B cell (primary cell): ENCODE data around the gene ZFP57. TPM values are rescaled to one million over a fixed set of nuclear protein-coding genes. Genes with fewer than 3 reads are reported as not detected.

Source experiments
- ATAC-seq: fragments of 200-7000 bp; cut with Tn5 transposase; one replicate; pipeline ENCODE4 v1.10.0; 2021; ENCODE audit warnings: low read depth, mild to moderate bottlenecking, moderate number of reproducible peaks, moderate library complexity
- CTCF ChIA-PET: fragments of 350-600 bp; sonication (Branson Sonifier 250); formaldehyde crosslinking; loops from one replicate; lab custom pipeline; 2021; ENCODE audit warnings: antibody characterized with exemption, inconsistent platforms; lab: Charles Lee
- POLR2A ChIA-PET: fragments of 350-600 bp; sonication (Branson Sonifier 250); formaldehyde crosslinking; loops from one replicate; lab custom pipeline; 2021; ENCODE audit warnings: antibody characterized with exemption; lab: Charles Lee
- DNase-seq: peaks from one replicate; pipeline ENCODE4 v3.0.0; 2013
- H2AFZ ChIP-seq: 2 replicates; pipeline ENCODE4 v1.6.1; 2012; ENCODE audit warnings: mild to moderate bottlenecking, low read depth, low read length; ENCODE audit not compliant: insufficient read depth, poor library complexity, severe bottlenecking
- H3K27ac ChIP-seq, 2 donors: 1 replicate in 1 of 2; 2 replicates in 1 of 2; pipeline ENCODE4 v1.5.1; 2012 to 2013; ENCODE audit warnings: low read length in 2 of 2, mild to moderate bottlenecking in 2 of 2, moderate library complexity in 1 of 2
- H3K27me3 ChIP-seq, 4 experiments: fragments of 200-600 bp in 1 of 4; sonication (generic) in 1 of 4; replicated peaks in 1 of 4; 1 replicate in 2 of 4; 2 replicates in 2 of 4; pipeline versions ENCODE4 v1.6.1 to v1.7.0; 2013 to 2016; ENCODE audit warnings: low read length in 3 of 4, mild to moderate bottlenecking in 2 of 4, mixed read lengths in 1 of 4, moderate library complexity in 1 of 4; ENCODE audit not compliant: insufficient read depth in 4 of 4, control insufficient read depth in 3 of 4; ENCODE audit errors: control extremely low read depth in 1 of 4
- H3K36me3 ChIP-seq, 2 experiments: replicated peaks in 1 of 2; 1 replicate in 1 of 2; 2 replicates in 1 of 2; pipeline versions ENCODE4 v1.6.1 to v1.7.1; 2013; ENCODE audit warnings: low read length in 1 of 2; ENCODE audit not compliant: insufficient read depth in 2 of 2, control insufficient read depth in 1 of 2; ENCODE audit errors: control extremely low read depth in 1 of 2, extremely low read depth in 1 of 2
- H3K4me1 ChIP-seq, 2 donors: fragments of 200-600 bp in 1 of 2; sonication (generic) in 1 of 2; 1 replicate in 1 of 2; 2 replicates in 1 of 2; pipeline versions ENCODE4 v1.5.1 to v1.6.1; 2013 to 2017; ENCODE audit warnings: low read length in 2 of 2; ENCODE audit not compliant: control insufficient read depth in 2 of 2, insufficient read depth in 2 of 2
- H3K4me2 ChIP-seq: replicated peaks from 2 replicates; pipeline ENCODE3; 2012; ENCODE audit warnings: mild to moderate bottlenecking, low read depth, low read length; ENCODE audit not compliant: poor library complexity, severe bottlenecking
- H3K4me3 ChIP-seq, 5 experiments: fragments of 200-600 bp in 1 of 5; sonication (generic) in 1 of 5; 1 replicate in 3 of 5; 2 replicates in 2 of 5; pipeline versions ENCODE4 v1.5.1 to v1.7.0; 2011 to 2016; ENCODE audit warnings: low read length in 4 of 5, mild to moderate bottlenecking in 4 of 5, low read depth in 2 of 5, control low read depth in 1 of 5, moderate library complexity in 1 of 5; ENCODE audit not compliant: insufficient read depth in 1 of 5; ENCODE audit errors: control extremely low read depth in 1 of 5, extremely low read depth in 1 of 5
- H3K79me2 ChIP-seq: fragments of 200-600 bp; sonication (generic); one replicate; pipeline ENCODE4 v1.6.0; 2016; ENCODE audit warnings: low read length; ENCODE audit not compliant: control insufficient read depth, insufficient read depth
- H3K9ac ChIP-seq: fragments of 200-600 bp; sonication (generic); 2 replicates; pipeline ENCODE4 v1.6.1; 2017; ENCODE audit warnings: mild to moderate bottlenecking, low read length, moderate library complexity
- H3K9me3 ChIP-seq, 3 donors: one replicate each; pipeline versions ENCODE4 v1.6.1 to v1.7.1; 2013; ENCODE audit warnings: low read length in 2 of 3; ENCODE audit not compliant: control insufficient read depth in 2 of 3, insufficient read depth in 1 of 3; ENCODE audit errors: control extremely low read depth in 1 of 3
- H4K20me1 ChIP-seq: 2 replicates; pipeline ENCODE4 v1.6.0; 2012; ENCODE audit warnings: mild to moderate bottlenecking, low read length; ENCODE audit not compliant: insufficient read depth, control insufficient read depth, poor library complexity, severe bottlenecking
- H3K27ac Mint-ChIP-seq: one replicate; pipeline ENCODE4 v1.8.0; 2021; ENCODE audit warnings: mixed read lengths
- H3K27me3 Mint-ChIP-seq: one replicate; pipeline ENCODE4 v1.8.0; 2021; ENCODE audit warnings: mixed read lengths
- H3K4me1 Mint-ChIP-seq: one replicate; pipeline ENCODE4 v1.8.0; 2021; ENCODE audit warnings: mixed read lengths
- H3K4me3 Mint-ChIP-seq: one replicate; pipeline ENCODE4 v1.8.0; 2021; ENCODE audit warnings: mixed read lengths
- H3K9me3 Mint-ChIP-seq: one replicate; pipeline ENCODE4 v1.8.0; 2022; ENCODE audit warnings: mixed read lengths; ENCODE audit not compliant: insufficient read depth
- CTCF ChIP-seq: fragments of 200-600 bp; IDR thresholded peaks from one replicate; pipeline ENCODE4 v1.8.0; 2022; ENCODE audit warnings: antibody characterized with exemption, mild to moderate bottlenecking
- EZH2 ChIP-seq: IDR thresholded peaks from 2 replicates; pipeline ENCODE4 v1.6.1; 2012; ENCODE audit warnings: borderline replicate concordance, low read depth, mild to moderate bottlenecking, moderate library complexity, low read length; ENCODE audit not compliant: insufficient read depth, poor library complexity, severe bottlenecking
- WGBS: methylation state at CpG from one replicate; pipeline ENCODE4 v1.1.5; 2013; ENCODE audit warnings: missing lambda C conversion rate; ENCODE audit not compliant: insufficient coverage; 5-methylcytosine and 5-hydroxymethylcytosine counted together
- intact Hi-C: fragments of 100-400 bp; cut with micrococcal nuclease; formaldehyde crosslinking; loops from one replicate; pipeline ENCODE4 v1.10.0; 2022
- polyA plus RNA-seq: library from polyadenylated mRNA; depleted of rRNA; stranded (reverse); fragments of >200 nt; gene quantifications from 2 replicates; pipeline ENCODE4 v1.2.3, GENCODE V29; 2012
- total RNA-seq, 2 donors: library from RNA; stranded (reverse); fragments of 120-200 nt in 1 of 2; gene quantifications; 1 replicate in 1 of 2; 2 replicates in 1 of 2; pipeline versions ENCODE4 v1.2.3 to v1.2.4, GENCODE V29; 2013 to 2022

The ZFP57 gene
- total and polyA plus RNA-seq, 2 donors (not counting 1 experiment from before 2014, with no cell fraction given) = 0.39 to 5.0 TPM

DNA sequence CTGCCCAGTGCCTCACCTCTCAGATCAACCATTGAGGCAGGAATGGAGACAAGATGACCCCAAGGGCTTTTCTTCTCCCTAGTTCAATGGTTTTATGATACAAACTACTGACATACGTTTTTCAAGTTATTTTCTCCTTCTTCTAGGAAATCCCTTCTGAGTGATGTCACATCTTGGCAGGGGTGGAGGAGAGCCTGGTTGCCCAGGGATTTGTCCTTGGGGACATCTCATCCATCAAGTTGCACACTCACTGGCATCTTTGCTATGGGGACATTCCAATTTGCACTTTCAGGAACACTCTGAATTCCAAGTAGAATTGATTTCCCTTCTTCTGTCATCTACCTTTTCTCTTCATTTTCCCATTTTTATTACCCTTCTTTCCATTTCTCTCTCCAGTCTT lies 9.9 kb downstream of the ZFP57 start:
- ATAC-seq (no peak), DNase-seq (no peak)
- Histone ChIP-seq H3K79me2 (no peaks in the 10 kb centered on the region), H3K4me2 (no peak overlapping the region), H3K27me3 (peaks cover 0 to 24% (median 11%) of the 10 kb centered on the region in 4 experiments), H3K4me3 (no peak overlapping the region), H2AFZ (no peak overlapping the region), H3K4me1 (no peaks in the 10 kb centered on the region), H3K9ac (no peak overlapping the region), H3K9me3 (no peaks in the 10 kb centered on the region), H3K27ac (no peak overlapping the region), H4K20me1 (no peaks in the 10 kb centered on the region), H3K36me3 (no peaks in the 10 kb centered on the region)
- peaks cover 3% of the 10 kb centered on the region for H3K27me3 Mint-ChIP-seq
- H3K4me1 Mint-ChIP-seq = no peaks in the 10 kb centered on the region
- no peak overlapping the region for H3K27ac Mint-ChIP-seq
- WGBS = no CpG with 5 or more reads among the region's 1 CpG
- H3K9me3 Mint-ChIP-seq = no peaks in the 10 kb centered on the region
- no peak overlapping the region for H3K4me3 Mint-ChIP-seq
- POLR2A ChIA-PET = no interaction called here
- CTCF ChIA-PET = interaction anchor here (1.4 kb wide), 1 partner anchor 17 kb away, joined by 5 read pairs; no protein-coding TSS in a partner anchor
- TF ChIP-seq CTCF (no peak), EZH2 (no peak)
- intact Hi-C loops = no loop called here

GRCh38 chr6:29667158-29667557 lies 13.8 kb downstream of the ZFP57 start:
- Histone ChIP-seq H3K27me3 (peaks cover 0 to 26% (median 9%) of the 10 kb centered on the region in 4 experiments), H3K79me2 (no peaks in the 10 kb centered on the region), H3K4me3 (no peak overlapping the region), H3K4me1 (no peaks in the 10 kb centered on the region), H3K36me3 (no peaks in the 10 kb centered on the region), H3K9ac (no peak overlapping the region), H3K4me2 (no peak overlapping the region), H4K20me1 (no peaks in the 10 kb centered on the region), H3K9me3 (no peaks in the 10 kb centered on the region), H3K27ac (no peak overlapping the region), H2AFZ (no peak overlapping the region)
- POLR2A ChIA-PET = no interaction called here
- intact Hi-C loops = no loop called here
- H3K27me3 Mint-ChIP-seq = peaks cover 6% of the 10 kb centered on the region
- CTCF ChIA-PET = interaction anchor here (8.1 kb wide), 1 partner anchor 15 kb away, joined by 87 read pairs; no protein-coding TSS in a partner anchor
- 79% methylated on average over 4 of the region's 5 CpGs for WGBS
- no peak overlapping the region for H3K4me3 Mint-ChIP-seq
- H3K4me1 Mint-ChIP-seq = no peaks in the 10 kb centered on the region
- no peak overlapping the region for H3K27ac Mint-ChIP-seq
- DNase-seq (no peak), ATAC-seq (no peak)
- H3K9me3 Mint-ChIP-seq = no peaks in the 10 kb centered on the region
- no peak for TF ChIP-seq CTCF
- TF ChIP-seq EZH2 = no peak
